Skeletal muscle tissue (tissue), 4 donors: ENCODE measurements around the gene ITPK1. TPM values are rescaled to one million over a fixed set of nuclear protein-coding genes. Genes with fewer than 3 reads are reported as not detected.

Experiments used
- H3K27ac ChIP-seq: one replicate; pipeline ENCODE4 v1.7.0; 2013; ENCODE audit warnings: mild to moderate bottlenecking, low read depth, low read length, inconsistent platforms
- H3K27me3 ChIP-seq, 3 donors: one replicate each; pipeline ENCODE4 v1.7.0; 2013; ENCODE audit warnings: low read length in 3 of 3; ENCODE audit not compliant: control insufficient read depth in 3 of 3, insufficient read depth in 3 of 3
- H3K36me3 ChIP-seq, 3 donors: one replicate each; pipeline ENCODE4 v1.7.0; 2013; ENCODE audit warnings: low read length in 3 of 3; ENCODE audit not compliant: control insufficient read depth in 3 of 3, insufficient read depth in 3 of 3
- H3K4me1 ChIP-seq, 3 donors: one replicate each; pipeline ENCODE4 v1.7.0; 2013; ENCODE audit warnings: low read length in 3 of 3, mild to moderate bottlenecking in 3 of 3; ENCODE audit not compliant: control insufficient read depth in 3 of 3, insufficient read depth in 3 of 3
- H3K4me3 ChIP-seq, 3 donors: one replicate each; pipeline ENCODE4 v1.7.0; 2013; ENCODE audit warnings: low read length in 3 of 3
- H3K9ac ChIP-seq, 3 donors: one replicate each; pipeline ENCODE4 v1.7.0; 2013; ENCODE audit warnings: low read length in 3 of 3, mild to moderate bottlenecking in 3 of 3, moderate library complexity in 2 of 3, low read depth in 1 of 3
- H3K9me3 ChIP-seq, 3 donors: one replicate each; pipeline ENCODE4 v1.7.0; 2013; ENCODE audit warnings: low read length in 3 of 3; ENCODE audit not compliant: control insufficient read depth in 3 of 3
- total RNA-seq: library from RNA; depleted of rRNA; stranded (reverse); fragments of >200 nt; gene quantifications from one replicate; pipeline ENCODE4 v1.2.3, GENCODE V29; 2014
- donor health status: Osteomylitis.

Gene ITPK1
- total RNA-seq, 1 donor from 2014 or later = 4.7 TPM

DNA sequence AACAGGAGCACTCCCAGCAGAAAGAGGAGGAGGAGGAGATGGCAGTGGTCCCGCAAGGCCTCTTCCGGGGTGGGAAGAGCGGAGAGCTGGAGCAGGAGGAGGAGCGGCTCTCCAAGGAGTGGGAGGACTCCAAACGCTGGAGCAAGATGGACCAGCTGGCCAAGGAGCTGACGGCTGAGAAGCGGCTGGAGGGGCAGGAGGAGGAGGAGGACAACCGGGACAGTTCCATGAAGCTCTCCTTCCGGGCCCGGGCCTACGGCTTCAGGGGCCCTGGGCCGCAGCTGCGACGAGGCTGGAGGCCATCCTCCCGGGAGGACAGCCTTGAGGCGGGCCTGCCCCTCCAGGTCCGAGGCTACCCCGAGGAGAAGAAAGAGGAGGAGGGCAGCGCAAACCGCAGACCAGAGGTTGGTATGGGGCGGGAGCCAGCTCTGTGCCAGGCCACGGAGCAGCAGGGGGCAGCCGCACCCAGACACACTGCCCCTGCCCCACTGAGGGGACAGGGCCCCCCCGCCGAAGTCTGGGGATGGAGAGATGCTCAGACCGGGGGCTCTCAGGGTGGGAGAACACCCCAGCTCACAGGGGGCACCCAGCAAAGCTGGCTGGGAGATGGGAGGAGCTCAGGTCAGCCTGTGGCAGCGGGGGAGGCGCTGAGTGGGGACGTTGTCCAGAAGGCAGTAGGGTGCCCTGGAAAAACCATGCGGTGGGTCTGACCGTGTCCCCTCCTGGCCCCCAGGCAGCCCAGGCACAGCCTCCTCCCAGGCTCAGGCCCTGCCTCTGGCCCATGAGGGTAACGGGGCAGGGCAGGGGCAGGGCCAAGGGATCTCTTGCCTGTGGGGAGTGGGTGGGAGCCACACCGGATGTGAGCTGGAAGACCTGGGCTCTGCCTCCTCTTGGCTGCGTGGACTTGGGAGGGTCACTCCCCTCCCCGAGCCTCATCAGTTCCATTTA is 183.0 kb downstream of the ITPK1 start:
- no peaks in the 10 kb centered on the region for H3K9me3 ChIP-seq
- H3K4me3 ChIP-seq = no peak overlapping the region
- no peaks in the 10 kb centered on the region for H3K4me1 ChIP-seq
- H3K36me3 ChIP-seq = peaks cover 0 to 6% (median 3%) of the 10 kb centered on the region in 3 donors
- H3K27me3 ChIP-seq = no peaks in the 10 kb centered on the region
- no peak overlapping the region for H3K27ac ChIP-seq
- H3K9ac ChIP-seq = no peak overlapping the region

DNA sequence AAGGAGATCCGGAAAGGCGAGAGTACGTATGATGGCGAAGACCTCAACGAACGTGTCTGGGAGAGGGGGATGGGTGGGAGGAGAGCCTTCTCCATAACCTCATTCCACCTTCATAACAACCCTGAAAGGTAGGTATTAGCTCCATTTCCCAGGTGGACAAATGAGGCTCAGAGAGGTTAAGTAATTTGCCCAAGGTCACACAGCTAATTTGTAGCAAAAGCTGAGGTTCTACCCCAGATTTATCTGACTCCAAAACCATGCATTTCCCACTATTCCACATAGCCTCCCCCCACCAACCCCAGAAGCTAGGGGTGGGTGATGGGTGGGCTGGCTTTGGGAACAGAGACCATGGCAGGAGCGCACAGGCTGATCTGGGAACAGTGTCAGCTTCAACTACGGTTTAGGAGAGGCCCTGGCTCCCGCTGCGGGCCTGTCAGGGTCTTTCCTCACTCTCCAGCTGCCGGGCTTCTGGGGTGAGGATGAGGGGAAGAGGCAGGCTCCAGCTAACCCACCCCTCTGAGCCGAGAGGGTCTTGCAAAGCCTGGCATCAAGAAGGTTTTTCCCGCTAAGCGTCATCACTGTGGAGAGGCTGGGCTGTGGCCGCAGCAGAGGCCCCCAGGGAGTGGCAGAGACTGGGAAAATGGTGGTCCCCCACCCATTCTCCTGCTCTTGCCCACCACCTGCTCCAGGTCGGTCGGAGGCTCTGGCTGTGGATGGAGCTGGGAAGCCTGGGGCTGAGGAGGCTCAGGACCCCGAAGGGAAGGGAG is 183.9 kb downstream of the ITPK1 start:
- H3K9ac ChIP-seq = no peak overlapping the region
- no peaks in the 10 kb centered on the region for H3K27me3 ChIP-seq
- no peaks in the 10 kb centered on the region for H3K4me1 ChIP-seq
- peaks cover 0 to 6% (median 3%) of the 10 kb centered on the region in 3 donors for H3K36me3 ChIP-seq
- H3K4me3 ChIP-seq = no peak overlapping the region
- H3K27ac ChIP-seq = no peak overlapping the region
- H3K9me3 ChIP-seq = no peaks in the 10 kb centered on the region

DNA sequence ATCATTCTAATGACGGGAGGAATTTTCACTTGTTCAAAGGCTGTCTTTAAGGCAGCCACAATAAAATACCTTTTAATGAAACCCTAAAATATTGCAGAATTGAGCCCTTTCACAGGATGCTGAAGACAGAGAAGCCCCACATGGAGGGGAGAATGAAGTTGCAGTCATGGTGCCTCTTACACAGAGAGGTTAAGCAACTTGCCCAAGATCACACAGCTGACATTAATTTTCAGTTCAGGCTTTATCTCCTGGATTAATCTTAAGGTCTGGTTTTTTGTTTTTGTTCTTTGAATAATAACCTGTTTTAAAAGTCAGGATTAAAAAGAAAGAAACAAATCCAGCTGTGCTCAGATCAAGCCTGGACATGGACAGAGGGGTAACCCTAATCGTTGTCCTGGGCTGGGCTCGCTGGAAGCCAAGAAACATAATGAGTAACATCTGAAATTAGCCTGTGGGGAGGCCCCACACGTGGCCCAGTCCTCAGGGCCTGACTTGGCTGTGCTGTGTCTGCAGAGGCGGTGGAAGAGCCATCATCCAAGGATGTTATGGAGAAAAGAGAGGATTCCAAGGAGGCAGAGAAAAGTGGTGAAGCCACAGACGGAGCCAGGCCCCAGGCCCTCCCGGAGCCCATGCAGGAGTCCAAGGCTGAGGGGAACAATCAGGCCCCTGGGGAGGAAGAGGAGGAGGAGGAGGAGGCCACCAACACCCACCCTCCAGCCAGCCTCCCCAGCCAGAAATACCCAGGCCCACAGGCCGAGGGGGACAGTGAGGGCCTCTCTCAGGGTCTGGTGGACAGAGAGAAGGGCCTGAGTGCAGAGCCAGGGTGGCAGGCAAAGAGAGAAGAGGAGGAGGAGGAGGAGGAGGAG is 184.8 kb downstream of the ITPK1 start:
- H3K36me3 ChIP-seq = peaks cover 0 to 3% (median 0%) of the 10 kb centered on the region in 3 donors
- no peak overlapping the region for H3K27ac ChIP-seq
- H3K4me1 ChIP-seq = no peaks in the 10 kb centered on the region
- peaks cover under 1 to 5% (median 3%) of the 10 kb centered on the region in 3 donors for H3K27me3 ChIP-seq
- H3K4me3 ChIP-seq = no peak overlapping the region
- H3K9ac ChIP-seq = no peak overlapping the region
- H3K9me3 ChIP-seq = no peaks in the 10 kb centered on the region

DNA sequence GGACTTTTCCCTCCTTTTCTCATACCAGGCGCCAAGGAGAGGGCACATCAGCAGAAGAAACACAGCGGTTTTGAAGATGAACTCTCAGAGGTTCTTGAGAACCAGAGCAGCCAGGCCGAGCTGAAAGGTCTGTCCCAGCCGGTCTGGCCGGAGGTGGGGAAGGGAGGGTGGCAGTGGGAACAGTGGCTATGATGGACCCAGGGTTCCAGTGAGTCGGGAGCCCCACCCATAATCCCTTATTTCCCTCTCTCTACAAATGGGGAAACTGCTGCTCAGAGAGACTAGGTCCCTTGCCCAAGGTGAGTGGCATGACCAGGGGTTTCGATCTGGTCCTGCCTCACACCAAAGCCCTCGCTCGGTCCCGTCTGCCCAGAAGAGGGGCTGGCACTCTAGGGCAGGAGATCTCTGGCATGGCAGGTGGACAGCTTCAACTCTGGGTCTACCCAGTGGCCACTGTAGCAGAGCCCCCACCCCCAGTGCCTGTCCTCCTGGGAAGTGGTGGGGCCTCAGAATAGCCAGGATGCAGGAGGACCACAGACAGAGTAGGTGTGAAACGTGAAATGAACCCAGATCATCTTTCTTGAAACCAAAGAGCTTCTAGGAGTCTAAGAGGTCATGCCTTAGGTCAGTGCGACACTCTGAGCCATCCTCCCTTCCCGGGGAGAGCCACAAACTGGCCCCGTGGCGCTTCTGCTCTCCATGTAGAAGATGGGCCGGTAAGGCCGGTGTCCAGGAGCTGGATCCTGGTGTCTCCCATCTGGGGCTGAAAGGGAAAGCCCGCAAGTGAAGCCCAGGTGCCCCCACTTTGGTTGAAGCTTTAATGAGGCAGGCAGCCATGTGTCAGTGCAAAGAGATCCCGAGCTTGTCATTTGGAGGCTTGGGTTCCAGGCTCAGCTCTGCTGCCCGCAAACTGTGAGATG is 185.8 kb downstream of the ITPK1 start:
- Histone ChIP-seq H3K27ac (no peak overlapping the region), H3K36me3 (no peaks in the 10 kb centered on the region), H3K4me1 (no peaks in the 10 kb centered on the region), H3K9ac (no peak overlapping the region), H3K4me3 (no peak overlapping the region), H3K9me3 (no peaks in the 10 kb centered on the region), H3K27me3 (peaks cover 9 to 14% (median 11%) of the 10 kb centered on the region in 3 donors)

DNA sequence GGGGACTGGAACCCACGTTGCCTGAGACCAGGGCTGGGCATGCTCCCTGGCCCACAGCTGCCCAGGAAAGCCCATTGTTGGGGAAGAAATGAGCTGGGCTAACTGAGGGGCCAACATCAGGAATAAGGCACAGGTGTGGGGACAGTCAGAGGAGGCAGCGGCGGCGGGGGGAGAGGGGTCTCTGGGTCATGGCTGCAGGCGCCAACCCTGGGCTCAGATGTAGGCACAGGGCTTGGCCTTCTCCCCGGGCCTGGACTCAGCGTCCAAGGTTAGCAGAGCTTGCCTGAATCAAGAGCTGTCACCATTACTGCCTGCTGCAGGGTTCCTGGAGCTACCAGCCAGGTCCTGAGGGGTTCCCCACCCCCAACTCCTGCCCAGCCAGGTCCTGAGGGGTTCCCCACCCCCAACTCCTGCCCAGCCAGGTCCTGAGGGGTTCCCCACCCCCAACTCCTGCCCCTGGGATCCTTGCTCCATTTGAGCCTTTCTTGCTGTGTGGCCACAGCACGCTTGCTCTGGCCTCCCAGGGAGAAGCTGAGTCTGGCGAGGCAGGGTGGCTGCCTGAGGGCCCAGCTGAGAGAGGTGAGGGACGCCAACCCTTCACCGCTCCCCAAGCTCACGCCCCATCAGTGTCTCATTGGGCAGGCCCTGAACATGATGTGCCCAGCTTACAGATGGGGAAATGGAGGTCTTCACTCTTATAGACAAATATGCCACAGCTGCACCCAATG is 186.6 kb downstream of the ITPK1 start:
- H3K27ac ChIP-seq = no peak overlapping the region
- no peaks in the 10 kb centered on the region for H3K4me1 ChIP-seq
- H3K4me3 ChIP-seq = no peak overlapping the region
- H3K9me3 ChIP-seq = no peaks in the 10 kb centered on the region
- H3K9ac ChIP-seq = no peak overlapping the region
- H3K36me3 ChIP-seq = no peaks in the 10 kb centered on the region
- H3K27me3 ChIP-seq = peaks cover 11 to 16% (median 15%) of the 10 kb centered on the region in 3 donors

DNA sequence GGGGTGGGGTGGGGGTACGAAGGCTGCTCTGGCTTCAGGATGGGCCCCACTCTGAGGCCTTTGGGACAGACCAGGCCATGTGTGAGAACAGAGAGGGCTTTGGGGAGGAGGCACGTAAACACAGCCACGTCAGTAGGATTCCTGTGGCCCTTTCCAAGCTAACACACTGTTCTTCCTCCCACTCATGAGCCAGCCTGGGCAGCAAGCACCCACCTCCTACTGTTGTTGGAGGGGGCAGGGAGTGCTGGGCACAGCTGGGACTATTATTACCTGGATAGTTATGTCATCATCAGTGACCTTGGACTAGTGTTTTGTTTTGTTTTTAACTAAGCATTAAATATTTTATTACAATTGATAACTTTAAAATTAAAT is 187.5 kb downstream of the ITPK1 start:
- Histone ChIP-seq H3K27ac (no peak overlapping the region), H3K4me1 (no peaks in the 10 kb centered on the region), H3K4me3 (no peak overlapping the region), H3K36me3 (no peaks in the 10 kb centered on the region), H3K9ac (no peak overlapping the region), H3K27me3 (peaks cover 11 to 19% (median 19%) of the 10 kb centered on the region in 3 donors), H3K9me3 (no peaks in the 10 kb centered on the region)

DNA sequence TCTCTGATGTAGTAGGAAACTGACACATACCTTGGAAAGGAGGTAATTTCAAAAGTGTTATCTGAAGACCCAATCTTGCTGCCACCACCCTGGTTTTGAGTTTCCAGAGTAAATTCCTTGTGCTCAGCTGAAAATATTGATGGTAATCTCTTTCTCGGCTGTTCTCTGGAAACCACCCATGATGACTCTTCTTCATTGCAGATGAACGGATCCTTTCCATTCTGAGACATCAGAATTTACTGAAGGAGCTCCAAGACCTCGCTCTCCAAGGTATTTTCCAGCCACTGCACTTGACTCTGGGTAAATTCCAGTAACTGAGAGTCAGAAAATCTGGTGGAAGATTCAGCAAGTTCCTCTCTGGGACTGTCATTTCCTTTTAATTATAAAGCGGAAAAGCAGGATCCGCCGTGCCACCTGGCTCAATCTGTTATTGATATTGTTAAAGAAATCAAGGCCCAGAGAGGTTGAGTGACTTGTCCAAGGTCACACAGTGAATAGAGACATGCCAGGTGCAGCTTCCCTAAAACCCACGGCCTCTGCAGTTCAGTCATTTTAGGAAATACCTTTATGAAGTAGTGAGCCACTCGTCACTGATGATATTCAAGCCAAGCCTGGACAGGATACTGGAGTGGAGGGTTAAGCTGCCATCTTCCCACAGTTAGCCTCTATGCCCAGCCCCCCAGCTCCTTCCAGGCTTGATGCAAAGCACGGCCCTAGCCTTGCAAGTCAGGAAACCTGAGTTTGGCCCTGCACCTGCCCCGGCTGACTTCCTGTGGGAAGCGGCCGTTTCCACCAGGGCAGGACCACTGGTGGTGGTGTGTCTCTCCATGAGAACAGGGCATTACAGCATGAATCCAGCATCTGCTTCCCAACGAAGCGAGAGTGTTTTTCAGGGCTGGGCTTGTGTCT is 188.1 kb downstream of the ITPK1 start:
- Histone ChIP-seq H3K36me3 (no peaks in the 10 kb centered on the region), H3K27me3 (peaks cover 12 to 21% (median 21%) of the 10 kb centered on the region in 3 donors), H3K4me1 (no peaks in the 10 kb centered on the region), H3K27ac (no peak overlapping the region), H3K4me3 (no peak overlapping the region), H3K9me3 (no peaks in the 10 kb centered on the region), H3K9ac (no peak overlapping the region)

DNA sequence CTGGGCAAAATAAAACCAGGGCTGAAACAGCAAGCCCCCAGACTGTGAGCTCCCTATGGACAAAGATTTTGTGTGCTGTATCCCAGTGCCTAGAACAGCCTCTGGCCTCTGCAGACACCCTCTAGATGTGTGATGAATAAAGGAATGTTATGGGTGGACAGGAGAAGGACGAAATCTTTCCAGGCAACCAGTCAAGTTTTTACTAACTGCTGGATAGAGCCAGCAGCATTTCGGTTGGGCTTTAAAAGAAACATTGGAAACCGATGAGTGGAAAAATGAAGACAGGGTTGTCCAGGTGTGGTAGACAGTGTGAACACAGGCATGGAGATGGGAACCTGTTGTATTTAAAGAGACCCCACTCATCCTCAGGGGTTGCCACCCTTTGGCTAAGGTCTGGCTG is 188.8 kb downstream of the ITPK1 start:
- no peaks in the 10 kb centered on the region for H3K4me1 ChIP-seq
- no peak overlapping the region for H3K4me3 ChIP-seq
- peaks cover 19 to 26% (median 25%) of the 10 kb centered on the region in 3 donors for H3K27me3 ChIP-seq
- no peaks in the 10 kb centered on the region for H3K36me3 ChIP-seq
- H3K9ac ChIP-seq = no peak overlapping the region
- no peaks in the 10 kb centered on the region for H3K9me3 ChIP-seq
- H3K27ac ChIP-seq = no peak overlapping the region
